IMR-90 (cell line): ENCODE data around the gene DEK. TPM values are rescaled to one million over a fixed set of nuclear protein-coding genes. Genes with fewer than 3 reads are reported as not detected.

Experiments
- ATAC-seq: fragments of 200-7000 bp; cut with Tn5 transposase; 2 replicates; pipeline ENCODE4 v1.9.1; 2020; ENCODE audit warnings: low read depth, mild to moderate bottlenecking, moderate library complexity
- BruUV-seq: library from RNA; stranded (reverse); fragments of 400-500 nt; replicated peaks from 2 replicates; lab custom pipeline; 2021; lab: Mats Ljungman, UMichigan
- CTCF ChIA-PET: fragments of 300-600 bp; formaldehyde crosslinking; extraction: SDS; loops from one replicate; lab custom pipeline; 2021; ENCODE audit warnings: antibody characterized with exemption; lab: Yijun Ruan, JAX
- POLR2A ChIA-PET: fragments of 300-600 bp; sonication (Branson Sonifier 250); formaldehyde crosslinking; loops from one replicate; lab custom pipeline; 2022; ENCODE audit warnings: antibody characterized with exemption; ENCODE audit not compliant: unreplicated experiment; lab: Charles Lee
- DNase-seq: peaks from one replicate; pipeline ENCODE4 v3.0.0; 2013
- H2AFZ ChIP-seq: replicated peaks from 2 replicates; pipeline ENCODE3; 2013; ENCODE audit warnings: low read length, mild to moderate bottlenecking; ENCODE audit not compliant: poor library complexity
- H2AK5ac ChIP-seq: 2 replicates; pipeline ENCODE4 v1.6.1; 2013; ENCODE audit warnings: low read depth, low read length, inconsistent platforms
- H2AK9ac ChIP-seq: replicated peaks from 2 replicates; pipeline ENCODE3; 2013; ENCODE audit warnings: mild to moderate bottlenecking, low read depth, low read length, moderate library complexity; ENCODE audit not compliant: poor library complexity
- H2BK120ac ChIP-seq: 2 replicates; pipeline ENCODE4 v1.6.1; 2013; ENCODE audit warnings: low read depth, low read length, inconsistent platforms
- H2BK15ac ChIP-seq: 3 replicates; pipeline ENCODE4 v1.6.1; 2013; ENCODE audit warnings: low read depth, low read length, inconsistent platforms
- H2BK20ac ChIP-seq: 2 replicates; pipeline ENCODE4 v1.6.1; 2013; ENCODE audit warnings: low read depth, mild to moderate bottlenecking, inconsistent platforms, low read length, moderate library complexity
- H2BK5ac ChIP-seq: 2 replicates; pipeline ENCODE4 v1.6.1; 2013; ENCODE audit warnings: mild to moderate bottlenecking, low read depth, low read length, inconsistent platforms; ENCODE audit not compliant: poor library complexity, severe bottlenecking
- H3K14ac ChIP-seq: replicated peaks from 2 replicates; pipeline ENCODE4 v1.6.1; 2013; ENCODE audit warnings: low read depth, low read length, inconsistent platforms
- H3K18ac ChIP-seq: 2 replicates; pipeline ENCODE4 v1.6.1; 2013; ENCODE audit warnings: low read depth, low read length, control low read depth
- H3K23ac ChIP-seq: 2 replicates; pipeline ENCODE4 v1.6.1; 2013; ENCODE audit warnings: low read depth, low read length, inconsistent platforms
- H3K27ac ChIP-seq: 2 replicates; pipeline ENCODE4 v1.5.1; 2013; ENCODE audit warnings: mild to moderate bottlenecking, control low read depth, low read length; ENCODE audit not compliant: insufficient read depth
- H3K27me3 ChIP-seq: 2 replicates; pipeline ENCODE4 v1.6.1; 2013; ENCODE audit warnings: low read length; ENCODE audit not compliant: control insufficient read depth, insufficient read depth
- H3K36me3 ChIP-seq: 2 replicates; pipeline ENCODE4 v1.6.1; 2013; ENCODE audit warnings: low read length, mixed read lengths; ENCODE audit not compliant: control insufficient read depth, insufficient read depth
- H3K4ac ChIP-seq: 2 replicates; pipeline ENCODE4 v1.6.1; 2013; ENCODE audit warnings: low read depth, low read length, inconsistent platforms
- H3K4me1 ChIP-seq: 2 replicates; pipeline ENCODE4 v1.6.1; 2013; ENCODE audit warnings: low read length, mixed read lengths; ENCODE audit not compliant: control insufficient read depth, insufficient read depth
- H3K4me2 ChIP-seq: 2 replicates; pipeline ENCODE4 v1.6.1; 2013; ENCODE audit warnings: low read depth, mild to moderate bottlenecking, control low read depth, low read length, moderate library complexity
- H3K4me3 ChIP-seq: 2 replicates; pipeline ENCODE4 v1.5.1; 2013; ENCODE audit warnings: low read depth, mild to moderate bottlenecking, control low read depth, low read length, moderate library complexity; ENCODE audit not compliant: insufficient read depth
- H3K56ac ChIP-seq: 2 replicates; pipeline ENCODE4 v1.6.1; 2013; ENCODE audit warnings: low read length, inconsistent platforms; ENCODE audit not compliant: insufficient read depth; ENCODE audit errors: extremely low read depth
- H3K79me1 ChIP-seq, 2 experiments: 2 replicates each; pipeline ENCODE4 v1.6.1; 2013; ENCODE audit warnings: low read length in 2 of 2, inconsistent platforms in 1 of 2, low read depth in 1 of 2
- H3K9ac ChIP-seq: 2 replicates; pipeline ENCODE4 v1.6.1; 2013; ENCODE audit warnings: low read depth, low read length, control low read depth
- H3K9me1 ChIP-seq: 2 replicates; pipeline ENCODE4 v1.6.1; 2013; ENCODE audit warnings: low read length, inconsistent platforms; ENCODE audit not compliant: insufficient read depth
- H3K9me3 ChIP-seq: 2 replicates; pipeline ENCODE4 v1.6.1; 2013; ENCODE audit warnings: low read length; ENCODE audit not compliant: control insufficient read depth, insufficient read depth
- H4K20me1 ChIP-seq: 2 replicates; pipeline ENCODE4 v1.6.1; 2013; ENCODE audit warnings: low read length, inconsistent platforms; ENCODE audit not compliant: insufficient read depth
- H4K5ac ChIP-seq: 2 replicates; pipeline ENCODE4 v1.6.1; 2013; ENCODE audit warnings: mild to moderate bottlenecking, low read depth, low read length, control low read depth
- H4K8ac ChIP-seq, 2 experiments: 2 replicates each; pipeline ENCODE4 v1.6.1; 2013; ENCODE audit warnings: low read depth in 2 of 2, low read length in 2 of 2, control low read depth in 1 of 2, inconsistent platforms in 1 of 2
- H4K91ac ChIP-seq: 2 replicates; pipeline ENCODE4 v1.6.1; 2013; ENCODE audit warnings: low read depth, low read length, inconsistent platforms; ENCODE audit not compliant: insufficient read depth
- FOS ChIP-seq: fragments of 150-350 bp; IDR thresholded peaks from 2 replicates; pipeline ENCODE4 v1.6.1; 2016; ENCODE audit warnings: low read depth, low read length
- WGBS, 2 experiments: methylation state at CpG; one replicate each; pipeline versions ENCODE4 v1.1.5 to v1.1.7; 2013; ENCODE audit warnings: missing lambda C conversion rate in 2 of 2; ENCODE audit not compliant: insufficient read length in 1 of 2; ENCODE audit errors: extremely low coverage in 2 of 2; 5-methylcytosine and 5-hydroxymethylcytosine counted together
- dilution Hi-C: fragments of 300-500 bp; cut with HindIII; formaldehyde crosslinking; loops from one replicate; pipeline ENCODE4 v1.14.3; 2018; ENCODE audit warnings: low sequenced_read_pairs; ENCODE audit not compliant: unreplicated experiment
- in situ Hi-C: fragments of 300-500 bp; cut with MboI; formaldehyde crosslinking; loops from 3 replicates; pipeline ENCODE4 v1.14.3; 2019; ENCODE audit warnings: low sequenced_read_pairs, inconsistent platforms, mixed read lengths
- intact Hi-C: fragments of 100-400 bp; cut with micrococcal nuclease; formaldehyde crosslinking; loops from 2 replicates; pipeline ENCODE4 v1.10.0; 2022
- polyA plus RNA-seq, 3 experiments: library from polyadenylated mRNA; depleted of rRNA; stranded (reverse); fragments of >200 nt; gene quantifications; 2 replicates each; pipeline ENCODE4 v1.2.3, GENCODE V29; 2012; ENCODE audit warnings: low replicate concordance in 1 of 3
- total RNA-seq: library from RNA; depleted of rRNA; stranded (reverse); fragments of >200 nt; gene quantifications from 2 replicates; pipeline ENCODE4 v1.2.3, GENCODE V29; 2012

DEK gene
- total and polyA plus RNA-seq, 2 of the 4 experiments (the other 2 are of a cell fraction) = 33.5 to 37.1 TPM

- BruUV-seq = no TSS peak
- H2AFZ ChIP-seq = peak overlapping the region; percentile 82
These were observed 12.4 kb upstream of the DEK start for GRCh38 chr6:18276610-18277236.

More at GRCh38 chr6:18276610-18277236, 12.4 kb upstream of the DEK start:
- Histone ChIP-seq H3K4me2 (peak overlapping the region; percentile 92), H3K9me3 (no peaks in the 10 kb centered on the region), H3K79me1 (no peaks in the 10 kb centered on the region), H2BK15ac (no peak overlapping the region), H2AK5ac (no peak overlapping the region), H4K5ac (no peak overlapping the region), H4K91ac (no peak overlapping the region), H2AK9ac (no peak overlapping the region), H4K20me1 (no peaks in the 10 kb centered on the region), H3K27ac (no peak overlapping the region), H3K14ac (no peak overlapping the region), H3K4ac (no peak overlapping the region), H4K8ac (no peak overlapping the region), H3K4me1 (peaks cover 2% of the 10 kb centered on the region; the same call in 1 of the 2 replicates), H3K23ac (0 out of 2 replicates have a peak overlapping the region, but pooled peaks have one; percentile 67), H2BK5ac (no peak overlapping the region), H3K9me1 (no peaks in the 10 kb centered on the region), H2BK120ac (no peak overlapping the region), H3K27me3 (peaks cover 31% of the 10 kb centered on the region), H3K18ac (no peak overlapping the region), H3K4me3 (peak overlapping the region; percentile 62), H3K56ac (no peak overlapping the region), H3K36me3 (no peaks in the 10 kb centered on the region), H2BK20ac (no peak overlapping the region), H3K9ac (no peak overlapping the region)
- intact Hi-C loops (loop anchor here (2.0 kb wide), 1 partner anchor 186 kb away; no protein-coding TSS in a partner anchor), dilution Hi-C loops (no loop called here), in situ Hi-C loops (no loop called here)
- 19% methylated on average over 2 of the region's 12 CpGs; no CpG with 5 or more reads in 1 of the 2 experiments for WGBS, 2 experiments
- DNase-seq = no peak
- ATAC-seq = no peak
- POLR2A ChIA-PET = no interaction called here
- TF ChIP-seq FOS = no peak
- CTCF ChIA-PET = no interaction called here
